Ishikawa (cell line): ENCODE results near the gene HS3ST3A1.

Experiments
- EP300 ChIP-seq: IDR thresholded peaks from 2 replicates; pipeline ENCODE4 v1.6.1; 2012; ENCODE audit warnings: borderline replicate concordance
- RAD21 ChIP-seq: IDR thresholded peaks from 2 replicates; pipeline ENCODE4 v1.6.1; 2012; ENCODE audit warnings: low read depth

GRCh38 chr17:13550291-13550690 is 51.4 kb downstream of the HS3ST3A1 start:
- TF ChIP-seq EP300 (no peak), RAD21 (no peak)
